Measurements from ENCODE around the gene PTX4.

GRCh38 chr16:1511662-1512569, 23.2 kb upstream of the PTX4 start:
- no peak for TF ChIP-seq POLR2A (IDR thresholded peaks at IDR 0.05)
- TF ChIP-seq CTCF (IDR thresholded peaks at IDR 0.05) = no peak
